ENCODE results near the gene TBC1D2B.

Gene TBC1D2B

DNA sequence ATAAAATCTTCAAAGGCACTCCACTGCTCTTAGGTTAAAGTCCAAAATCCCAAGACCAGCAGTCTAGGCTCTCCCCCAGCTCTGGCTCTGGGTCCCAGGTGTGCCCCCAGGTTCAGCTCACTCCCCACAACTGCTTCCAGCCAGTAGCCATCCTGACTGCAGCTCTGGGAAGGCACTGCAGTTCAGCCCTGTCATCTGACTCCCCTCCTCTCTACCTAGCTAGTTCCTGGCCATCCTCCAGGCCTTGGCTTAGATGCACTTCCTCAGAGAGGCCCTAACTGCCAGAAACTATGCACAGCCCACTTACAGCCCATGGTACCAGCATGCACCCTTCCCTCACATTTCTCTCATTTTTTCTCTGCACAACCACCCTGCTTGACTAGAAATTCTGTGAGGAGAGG, 25.5 kb downstream of the TBC1D2B start:
- DNase-seq: no peak

DNA sequence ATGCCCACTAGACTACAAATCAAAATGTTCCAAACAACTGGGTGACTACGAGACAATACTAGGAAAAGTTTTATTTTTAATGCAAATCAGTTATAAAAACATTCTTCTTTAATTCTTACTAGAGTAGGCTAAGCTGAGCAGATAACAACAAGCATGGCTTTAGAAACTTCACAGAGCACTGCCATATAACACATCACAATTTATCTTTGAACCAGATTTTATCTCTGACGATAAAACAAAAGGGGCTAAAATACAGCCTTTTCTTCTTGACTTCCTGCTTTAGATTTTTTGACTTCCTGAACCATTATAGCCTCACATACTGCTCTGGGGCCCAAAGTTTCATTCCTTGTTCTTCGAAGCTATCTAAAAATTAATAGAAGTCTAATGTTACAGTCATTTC, 25.9 kb downstream of the TBC1D2B start:
- DNase-seq: no peak

DNA sequence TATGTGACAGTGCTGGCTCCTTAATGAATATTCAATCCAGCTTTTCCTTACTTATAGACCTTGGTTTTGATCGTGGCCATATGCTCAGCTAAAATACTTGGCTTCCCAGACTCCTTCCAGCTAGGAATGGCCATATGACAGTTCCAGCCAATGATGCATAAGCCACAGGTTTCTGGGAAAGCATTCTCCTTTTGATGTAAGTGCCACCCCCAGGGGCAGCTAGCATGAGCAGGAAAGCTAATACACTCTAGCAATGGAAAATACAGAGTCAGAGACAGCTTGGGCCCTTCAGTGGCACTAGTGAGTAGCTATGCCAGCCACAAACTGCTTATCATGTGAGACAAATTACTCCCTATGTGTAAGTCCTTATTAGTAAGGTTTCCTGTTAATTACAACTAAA, 26.7 kb downstream of the TBC1D2B start:
- no peak for DNase-seq

DNA sequence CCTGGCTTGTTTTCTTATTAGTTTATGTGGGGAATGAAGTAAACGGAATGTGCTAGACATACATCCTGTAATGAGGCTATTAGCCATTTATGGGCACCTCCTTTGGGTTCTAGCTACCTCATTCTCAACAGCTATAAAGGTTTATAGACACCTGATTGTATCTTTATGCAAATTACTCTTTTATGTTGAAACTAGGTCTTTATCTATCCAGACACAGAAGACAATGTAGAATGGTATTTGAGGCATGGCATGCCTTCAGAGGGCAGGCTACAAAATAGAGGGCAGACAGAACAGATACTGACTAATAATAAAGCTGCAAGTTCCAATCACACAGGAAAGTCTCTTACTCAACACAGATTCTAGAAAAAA, 27.1 kb downstream of the TBC1D2B start:
- no peak for DNase-seq

DNA sequence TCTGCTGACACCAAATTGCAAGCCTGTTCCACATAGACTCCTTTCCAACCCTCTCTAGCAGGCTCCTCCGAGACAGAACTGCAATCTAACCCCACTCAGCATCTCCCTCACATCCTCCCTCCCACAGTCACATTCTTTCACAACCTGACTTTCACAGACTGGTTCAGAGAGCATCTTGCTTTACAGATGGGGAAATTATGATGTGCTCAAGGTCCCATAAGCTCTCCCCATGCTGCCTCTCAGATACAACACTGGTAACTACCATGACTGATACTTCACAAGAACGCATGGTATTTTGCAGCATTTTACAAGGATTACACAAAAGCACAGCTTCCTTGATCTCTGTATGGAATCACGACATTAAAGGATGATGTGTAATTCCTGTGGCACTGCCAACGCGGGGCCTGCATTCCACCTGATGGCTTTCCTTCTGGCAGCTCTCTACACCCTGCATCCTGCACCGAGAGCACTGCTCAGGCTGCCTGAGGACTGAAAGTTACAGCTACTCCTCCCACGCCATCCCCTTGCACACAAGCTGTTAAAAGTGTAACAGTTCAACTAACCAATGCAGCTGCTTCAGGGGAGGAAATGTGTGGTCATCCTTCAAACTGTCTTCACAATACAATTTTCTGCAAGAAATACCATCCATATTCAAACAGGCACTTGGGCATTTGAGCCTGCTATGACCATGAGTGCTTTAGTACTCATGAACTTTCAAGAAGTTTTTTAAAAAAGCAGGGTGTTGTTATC, 27.6 kb downstream of the TBC1D2B start:
- DNase-seq: peak; percentile 70 to 77 (median 73)

DNA sequence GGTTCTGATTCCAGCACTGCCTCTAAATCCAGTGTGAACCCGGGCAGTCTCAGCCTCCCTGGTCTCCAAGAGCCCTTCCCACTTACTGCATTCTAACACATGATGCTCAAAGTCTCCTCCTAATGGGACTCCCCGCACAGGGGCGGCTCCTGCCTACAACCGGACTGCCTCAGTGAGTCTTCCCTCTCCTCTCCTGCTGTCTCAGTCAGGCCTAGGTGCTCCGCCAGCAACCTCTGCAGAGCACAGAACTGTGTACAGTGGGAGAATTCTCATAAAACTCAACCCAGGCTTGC, 28.9 kb downstream of the TBC1D2B start:
- peak in 2 of 3 donors; percentile 54 to 65 for DNase-seq

DNA sequence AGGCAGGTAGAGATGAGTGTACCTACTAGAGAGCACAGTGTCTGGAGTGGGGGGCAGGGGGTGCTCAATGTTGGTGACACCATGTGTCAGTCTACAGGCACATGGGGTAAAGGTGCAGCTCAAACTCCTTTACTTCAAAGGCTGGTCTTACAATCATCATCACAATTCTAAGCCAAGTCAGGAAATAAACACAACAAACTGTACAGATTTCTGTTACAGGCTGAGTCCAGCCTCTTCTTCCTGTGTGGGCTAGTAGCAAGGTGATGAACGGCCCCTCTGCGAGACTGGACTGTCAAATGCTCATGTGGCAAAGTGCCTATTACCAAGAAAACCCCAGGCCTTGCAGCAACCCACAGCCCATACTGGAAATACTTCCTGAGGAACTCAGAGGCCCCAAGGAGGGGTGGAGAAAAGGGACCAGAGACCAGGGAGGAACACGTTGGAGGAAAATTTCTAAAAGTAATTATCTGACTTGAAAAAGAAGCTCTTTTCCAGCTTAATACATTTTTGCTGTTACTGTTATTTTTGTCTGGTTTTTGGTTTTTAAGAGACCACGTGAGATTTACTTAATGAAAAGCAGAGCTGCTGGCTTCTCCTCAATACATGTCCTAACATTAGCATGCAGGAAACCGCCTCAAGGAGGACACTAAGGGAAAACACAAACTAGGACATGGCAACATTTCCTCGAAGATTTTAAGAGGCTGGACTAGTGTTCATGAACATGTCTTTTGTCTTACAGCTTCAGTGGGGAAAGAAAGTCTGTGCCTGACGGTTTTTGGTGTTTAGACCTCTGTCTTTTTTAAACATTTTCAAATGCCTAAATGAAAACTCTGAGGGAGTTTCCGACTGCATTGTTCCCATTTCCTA, 29.5 kb downstream of the TBC1D2B start:
- DNase-seq: peak; percentile 76 to 81 (median 79)

DNA sequence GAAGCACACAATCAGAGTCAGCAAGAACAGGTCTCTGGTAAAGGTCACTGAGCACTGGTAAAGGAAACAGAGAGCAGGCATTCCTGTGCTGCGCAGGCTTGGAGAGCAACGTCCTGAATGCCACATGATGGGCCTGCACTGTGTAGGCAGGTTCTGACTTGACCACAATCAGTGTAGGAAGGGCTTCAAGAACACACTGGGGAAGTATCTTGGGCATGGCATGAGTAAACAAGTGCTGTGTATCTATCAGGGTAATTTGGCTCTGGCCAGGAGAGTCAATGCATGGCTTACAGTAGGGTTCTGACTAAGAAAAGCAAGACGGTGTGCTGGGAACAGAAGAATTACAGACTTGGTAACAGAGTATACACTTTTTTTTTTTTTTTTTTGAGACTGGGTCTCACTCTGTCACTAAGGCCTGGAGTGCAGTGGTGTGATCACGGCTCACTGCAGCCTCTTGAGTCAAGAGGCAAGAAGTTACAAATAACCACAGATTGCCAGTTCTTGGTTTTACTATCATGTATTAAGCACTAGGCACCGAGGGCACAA, 30.6 kb downstream of the TBC1D2B start:
- DNase-seq: peak; percentile 76 to 85 (median 81)

DNA sequence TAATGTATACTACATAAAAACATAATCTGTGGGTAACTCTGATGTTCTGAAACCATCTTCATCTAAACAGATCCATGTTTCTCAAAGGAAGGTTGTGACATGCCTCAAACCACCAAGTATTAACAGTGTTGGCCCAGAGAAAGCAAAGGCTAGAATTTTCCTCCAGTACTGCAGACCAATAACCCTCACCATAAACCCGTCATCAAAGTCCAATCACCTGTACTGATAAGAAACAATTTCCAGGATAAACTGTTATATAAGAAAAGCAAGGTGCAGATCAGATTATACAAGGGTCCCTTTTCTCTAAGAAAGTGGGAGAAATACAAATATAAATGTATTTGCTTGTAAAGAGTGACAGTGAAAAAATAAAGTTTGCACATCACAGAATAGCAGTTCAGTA, 32.3 kb downstream of the TBC1D2B start:
- no peak for DNase-seq

DNA sequence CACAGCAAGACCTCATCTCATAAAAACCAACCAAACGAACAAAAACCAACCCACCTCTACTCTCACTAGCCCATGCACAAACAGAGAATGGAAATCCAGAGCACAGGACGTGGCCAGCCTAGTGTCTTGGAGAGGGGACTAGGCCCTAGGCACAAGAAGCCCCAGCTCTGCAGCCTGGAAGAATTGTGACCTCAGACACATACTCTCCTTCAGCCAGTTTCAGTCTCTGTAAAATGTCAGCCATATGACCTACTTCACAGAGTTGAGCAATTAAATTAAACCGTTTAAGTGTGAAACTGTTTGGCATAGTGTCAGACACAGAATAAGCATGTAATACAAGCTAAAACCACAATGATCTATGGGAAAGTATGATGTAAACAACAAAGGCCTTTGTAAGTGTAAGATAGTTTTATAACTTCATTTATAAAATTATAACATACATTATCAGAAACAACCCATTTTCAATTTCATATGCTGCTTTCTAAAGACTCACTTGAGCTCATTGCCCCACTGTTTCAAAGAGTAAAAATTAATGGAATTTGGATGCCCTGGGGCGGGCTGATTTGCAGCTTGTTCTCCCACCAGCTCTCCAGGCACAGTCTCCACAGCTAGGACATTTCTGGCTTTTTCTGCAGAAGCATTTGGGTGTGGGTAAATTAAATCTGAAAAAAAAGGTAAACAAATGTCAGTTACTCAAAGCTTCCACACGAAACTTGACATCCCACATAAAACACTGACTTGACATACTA, 32.9 kb downstream of the TBC1D2B start:
- DNase-seq: peak in 1 of 3 donors; percentile 70

DNA sequence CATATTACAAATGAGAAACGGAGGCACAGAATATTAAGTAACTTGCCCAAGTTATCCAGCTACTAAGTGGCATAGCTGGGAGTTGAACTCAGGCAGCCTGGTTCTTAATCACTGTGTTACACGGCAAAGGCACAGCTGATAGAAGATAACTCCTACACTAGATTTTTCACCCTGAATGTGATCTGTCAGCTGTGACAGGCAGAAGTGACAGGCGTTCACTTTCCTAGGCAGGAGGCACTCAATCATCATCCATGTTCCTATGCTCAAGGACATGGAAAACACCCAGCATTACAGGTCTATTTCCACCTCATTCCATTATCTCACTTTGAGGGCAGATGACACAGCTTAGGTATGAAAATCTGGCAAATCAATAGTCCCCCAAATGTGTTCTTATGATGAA, 35.6 kb downstream of the TBC1D2B start:
- no peak for DNase-seq

DNA sequence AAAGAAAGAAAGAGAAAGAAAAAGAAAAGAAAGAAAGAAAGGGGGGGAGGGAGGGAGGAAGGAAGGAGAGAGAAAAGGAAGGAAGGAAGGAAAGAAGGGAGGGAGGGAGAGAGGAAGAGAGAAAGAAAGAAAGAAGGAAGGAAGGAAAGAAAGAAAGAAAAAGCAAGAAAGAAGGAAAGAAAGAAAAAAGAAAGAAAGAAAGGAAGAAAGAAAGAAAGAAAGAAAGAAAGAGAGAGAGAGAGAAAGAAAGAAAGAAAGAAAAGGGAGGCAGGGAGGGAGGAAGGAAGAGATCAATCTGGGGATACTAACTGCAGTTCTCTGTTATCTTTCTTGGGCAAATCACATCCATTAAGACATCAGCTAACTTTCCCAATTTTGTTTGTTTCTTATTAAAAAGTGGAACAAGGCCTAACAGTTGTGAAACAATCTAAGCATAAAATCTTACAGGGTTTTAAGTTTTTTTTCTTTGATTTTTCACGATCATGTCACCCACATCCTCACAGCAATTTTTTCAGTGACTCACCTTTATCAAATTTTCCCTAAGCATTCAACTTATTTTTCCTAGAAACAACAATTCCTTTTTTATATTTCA, 36.8 kb downstream of the TBC1D2B start:
- DNase-seq: peak in 2 of 3 donors; percentile 72 to 79

DNA sequence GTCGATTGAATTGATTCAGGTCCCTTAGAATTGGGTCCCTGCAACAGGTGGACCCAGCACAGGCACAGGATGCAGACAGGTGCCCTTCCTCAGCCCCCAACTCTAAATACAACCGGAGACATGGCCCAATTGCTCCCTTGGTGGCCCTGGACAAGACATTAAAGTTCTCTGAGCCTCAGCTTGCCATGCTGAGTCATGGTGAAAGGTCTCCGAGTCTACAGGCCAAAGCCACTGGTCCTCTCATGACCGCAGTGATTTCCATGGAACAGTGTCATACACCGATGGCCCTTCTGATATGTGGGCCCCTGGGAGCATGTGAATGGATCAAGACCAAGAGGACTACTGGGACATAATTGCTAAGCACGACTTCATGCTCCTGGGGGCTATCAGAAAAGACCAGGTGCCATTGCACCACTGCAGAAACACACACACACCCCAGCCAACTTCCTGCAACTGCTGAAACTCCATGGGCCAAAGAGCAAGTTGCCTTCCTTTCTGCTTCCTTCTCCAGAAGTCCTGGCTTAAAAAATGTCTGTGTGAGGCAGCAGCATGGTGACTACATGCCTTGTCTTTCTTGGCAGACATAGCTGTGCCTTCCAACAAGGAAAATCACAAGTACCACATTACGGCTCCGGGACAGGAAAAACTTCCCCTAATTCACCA, 38.8 kb downstream of the TBC1D2B start:
- peak in 1 of 3 donors; percentile 28 for DNase-seq

DNA sequence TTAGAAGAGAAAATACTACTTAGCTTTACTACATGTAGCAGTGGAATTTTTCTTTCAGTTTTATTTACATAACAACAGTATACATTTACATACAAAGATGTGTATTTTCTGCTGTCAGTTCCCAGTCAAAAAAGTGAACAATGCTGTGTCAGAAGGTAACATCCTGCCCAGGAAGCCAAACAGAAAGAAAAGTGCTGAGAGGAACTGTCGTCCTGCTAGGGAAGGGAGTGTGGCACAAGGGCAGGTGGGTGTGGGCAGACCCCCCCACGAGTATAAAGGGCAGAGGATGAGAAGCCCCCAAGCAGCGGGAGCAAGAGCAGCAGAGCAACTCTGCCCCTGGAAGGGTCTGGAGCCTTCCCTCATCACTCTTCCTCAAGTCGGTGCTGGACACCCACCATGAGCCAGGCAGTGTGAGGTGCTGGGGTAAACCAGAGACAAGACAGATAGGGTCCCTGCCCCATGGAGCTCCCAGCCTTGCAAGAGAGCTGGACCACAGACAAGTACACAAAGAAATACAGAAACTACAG, 39.7 kb downstream of the TBC1D2B start:
- DNase-seq: no peak

DNA sequence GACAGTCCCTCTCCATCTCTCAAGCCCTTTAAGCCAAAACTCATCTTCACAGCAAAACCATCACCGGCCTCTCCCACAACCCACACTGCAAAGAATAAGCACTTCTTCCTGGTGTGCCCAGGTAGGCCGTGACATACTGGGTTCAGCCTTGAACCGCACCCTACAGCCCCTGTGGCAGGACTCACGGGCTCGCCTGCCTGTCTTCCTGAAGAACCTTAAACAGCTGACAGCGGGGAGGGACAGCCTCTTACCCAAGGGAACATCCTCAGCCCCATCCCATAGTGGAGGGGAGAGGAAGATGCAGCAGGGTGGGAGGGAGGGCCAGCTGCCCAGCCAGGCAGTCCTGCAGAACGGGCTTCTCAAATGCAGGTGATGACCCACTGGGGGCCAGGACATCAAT, 40.2 kb downstream of the TBC1D2B start:
- DNase-seq: no peak

DNA sequence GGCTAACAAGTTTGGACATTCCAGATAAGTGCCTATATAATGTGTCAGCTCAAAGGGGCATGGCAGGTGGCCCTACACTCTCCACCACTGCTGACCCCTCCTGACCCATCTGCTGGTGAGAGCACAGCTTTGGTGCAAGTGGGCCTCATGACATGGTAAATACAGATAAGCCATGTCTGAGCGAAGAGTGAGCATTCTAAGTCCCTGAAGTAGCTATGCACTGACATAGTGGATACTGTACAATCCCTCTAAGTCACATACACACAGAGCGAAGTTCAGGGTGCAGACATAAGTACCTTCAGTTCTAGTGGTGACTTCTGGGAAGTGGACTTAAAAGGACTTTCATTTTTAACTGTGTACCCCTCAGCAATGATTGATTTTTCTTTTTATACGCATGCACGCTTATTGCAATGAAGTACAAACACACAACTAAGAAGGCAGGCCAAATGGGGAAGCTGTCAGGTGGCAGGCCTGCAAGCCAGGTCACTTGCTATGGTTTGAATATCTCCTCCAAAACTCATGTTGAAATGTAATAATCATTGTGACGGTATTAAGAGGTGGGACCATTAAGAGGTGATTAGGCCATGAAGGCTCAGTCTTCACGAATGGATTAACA, 41.5 kb downstream of the TBC1D2B start:
- DNase-seq: no peak

DNA sequence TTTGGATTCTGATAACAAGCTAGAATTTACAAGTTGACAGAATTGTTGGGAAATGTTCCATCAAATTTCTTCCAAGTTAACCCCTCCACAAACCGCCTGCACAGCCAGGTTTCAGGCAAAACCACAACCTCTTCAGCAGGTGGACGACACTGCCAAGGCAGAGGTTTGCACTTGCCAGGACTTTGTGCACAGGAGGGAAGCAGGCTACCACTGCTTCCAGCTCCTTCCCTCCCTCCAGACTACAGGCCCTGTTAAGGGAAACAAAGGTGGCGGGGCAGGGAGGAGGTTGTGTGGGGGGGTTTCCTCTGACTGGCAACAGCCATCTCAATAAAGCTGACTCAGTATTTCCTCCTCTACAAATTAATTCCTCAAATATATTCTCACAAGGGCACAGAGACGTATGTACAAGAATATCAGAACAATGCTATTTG, 42.2 kb downstream of the TBC1D2B start:
- DNase-seq: peak; percentile 70 to 73 (median 72)

DNA sequence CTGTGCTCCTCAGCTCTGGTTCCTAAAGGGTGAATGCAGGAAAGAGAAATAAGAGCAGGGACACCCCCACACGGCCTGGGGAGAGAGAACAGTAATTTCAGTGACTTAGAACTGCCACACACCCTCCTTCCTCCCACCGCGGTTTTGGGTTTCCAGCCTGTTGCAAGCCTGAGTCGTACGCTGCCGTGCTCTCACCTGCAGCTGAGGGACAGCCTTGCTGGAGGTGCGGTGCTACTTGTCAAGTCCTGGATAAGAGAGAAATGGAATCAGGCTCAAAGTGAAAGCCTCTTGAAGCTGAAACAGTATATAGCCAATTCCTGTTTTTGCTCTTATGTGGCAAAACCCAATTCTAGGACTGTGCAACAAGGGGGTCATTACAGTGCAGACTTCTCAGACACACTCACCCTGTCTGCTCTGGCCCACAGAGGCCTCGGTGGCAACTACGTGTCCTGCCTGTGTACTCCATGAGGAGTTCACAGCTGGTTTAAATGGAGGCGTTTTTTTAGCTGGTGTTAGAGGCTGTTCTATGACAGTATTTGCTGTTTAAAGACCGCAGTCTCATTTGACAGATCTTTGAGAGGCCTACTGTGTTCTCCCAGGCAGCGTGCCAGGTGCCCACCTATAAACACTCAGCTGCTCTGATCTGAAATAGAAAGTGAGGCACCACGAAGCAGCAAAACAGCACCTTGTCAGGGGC, 42.9 kb downstream of the TBC1D2B start:
- peak; percentile 75 to 84 (median 75) for DNase-seq

DNA sequence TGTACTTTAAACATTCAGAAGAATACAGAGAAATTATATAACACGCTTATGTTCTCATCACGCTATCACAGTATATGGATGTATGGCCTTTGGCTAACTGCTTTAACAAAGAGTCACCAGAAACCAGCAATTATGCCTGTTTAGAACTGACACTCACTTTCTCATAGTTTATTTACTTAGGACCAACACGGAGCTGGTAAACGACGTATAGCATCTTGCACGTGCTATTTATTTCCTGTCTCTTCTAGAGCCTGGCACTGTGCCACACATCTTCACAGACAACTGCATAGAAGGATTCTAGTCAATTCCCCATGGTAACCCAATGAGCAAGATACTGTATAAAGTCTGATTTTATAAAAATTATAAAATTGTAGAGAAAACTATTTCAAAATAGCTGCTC, 43.6 kb downstream of the TBC1D2B start:
- DNase-seq: no peak

DNA sequence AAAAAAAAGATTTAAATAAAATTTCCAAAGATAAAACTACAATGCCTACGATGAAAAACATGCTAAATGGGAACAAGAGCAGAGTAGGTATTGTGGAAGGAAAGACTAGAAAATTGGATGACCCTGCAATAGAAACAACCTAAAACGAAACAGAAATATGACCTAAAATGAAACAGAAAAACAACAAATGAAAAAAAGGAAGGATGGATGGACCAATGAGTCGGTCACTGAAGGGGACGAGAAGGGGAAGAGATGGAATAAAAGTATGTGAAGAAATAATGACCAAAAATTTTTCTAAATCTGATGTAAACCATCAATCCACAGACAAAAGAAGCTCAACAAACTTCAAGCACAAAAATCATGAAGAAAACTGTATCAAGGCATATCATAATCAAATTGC, 44.8 kb downstream of the TBC1D2B start:
- DNase-seq: peak; percentile 39 to 78 (median 67)

DNA sequence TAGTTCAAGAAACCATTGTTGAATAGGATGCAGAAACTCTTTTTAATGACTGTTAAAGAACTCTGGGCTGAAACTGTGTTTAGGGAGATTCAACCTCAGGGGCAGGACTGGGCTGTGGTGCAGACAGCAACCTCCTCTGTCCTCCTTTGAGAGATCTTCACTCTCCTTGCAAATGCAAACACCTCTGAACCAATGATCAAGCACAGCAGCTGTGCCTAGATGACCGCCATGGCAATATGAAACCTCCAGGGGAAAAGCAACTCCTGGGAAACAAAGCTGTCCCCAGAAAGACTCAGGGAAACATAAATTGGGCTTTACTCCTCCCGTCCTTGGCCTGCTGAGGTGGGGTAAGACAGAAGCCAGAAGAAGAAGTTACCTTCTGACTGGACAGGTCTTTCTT, 52.6 kb downstream of the TBC1D2B start:
- no peak for DNase-seq
